Measurements from ENCODE around the gene PLEKHM2. TPM values are rescaled to one million over a fixed set of nuclear protein-coding genes. Genes with fewer than 3 reads are reported as not detected.

PLEKHM2 gene
- polyA plus RNA-seq, 1 donor (not counting 4 experiments of a cell fraction or from before 2014, with no cell fraction given), result 30.0 TPM

DNA sequence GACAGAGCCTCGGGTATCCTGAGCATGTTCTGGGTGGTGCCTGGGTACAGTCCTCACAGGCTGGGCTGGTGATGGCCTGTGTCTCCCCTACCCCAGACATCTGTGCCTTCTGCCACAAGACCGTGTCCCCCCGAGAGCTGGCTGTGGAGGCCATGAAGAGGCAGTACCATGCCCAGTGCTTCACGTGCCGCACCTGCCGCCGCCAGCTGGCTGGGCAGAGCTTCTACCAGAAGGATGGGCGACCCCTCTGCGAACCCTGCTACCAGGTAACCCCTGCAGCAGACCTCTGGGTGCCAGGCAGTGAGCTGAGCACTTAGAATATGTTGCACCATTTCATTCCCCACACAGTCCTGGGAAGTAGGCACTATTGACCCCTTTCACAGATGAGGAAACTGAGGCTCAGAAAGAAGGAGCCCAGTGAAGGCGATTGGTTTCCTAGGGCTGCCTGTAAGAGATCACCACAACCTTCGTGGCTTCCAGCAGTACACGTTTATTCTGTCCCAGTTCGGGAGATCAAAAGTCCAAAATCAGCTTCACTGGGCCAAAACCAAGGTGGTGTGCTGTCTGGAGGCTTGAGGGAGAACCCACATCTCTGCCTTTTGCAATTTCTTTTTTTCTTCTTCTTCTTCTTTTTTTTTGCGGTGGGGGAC is 86.3 kb downstream of the PLEKHM2 start:
- Histone ChIP-seq H2AFZ (ENCODE audit: control insufficient read depth, low read length) (no peak overlapping the region), H3K4me1 (ENCODE audit: control insufficient read depth, extremely low read depth, insufficient read depth, low read length) (peaks cover 11% of the 10 kb centered on the region), H3K9me1 (ENCODE audit: control insufficient read depth, extremely low read depth, insufficient read depth, low read length) (no peaks in the 10 kb centered on the region), H3K79me2 (ENCODE audit: control insufficient read depth, insufficient read depth, low read length) (peaks cover 38% of the 10 kb centered on the region), H3K36me3 (ENCODE audit: control insufficient read depth in 2 of 2, extremely low read depth in 1 of 2, insufficient read depth in 2 of 2, low read length in 2 of 2) (peaks cover 41 to 58% of the 10 kb centered on the region in 2 experiments), H4K20me1 (ENCODE audit: control insufficient read depth, extremely low read depth, insufficient read depth, low read length) (no peaks in the 10 kb centered on the region), H3K4me3 (ENCODE audit: control insufficient read depth in 2 of 3, extremely low read depth in 1 of 3, insufficient read depth in 2 of 3, low read depth in 1 of 3, low read length in 3 of 3) (no peak overlapping the region), H3K4me2 (ENCODE audit: control insufficient read depth, extremely low read depth, insufficient read depth, low read depth, low read length) (no peak overlapping the region), H3K9ac (ENCODE audit: control insufficient read depth, extremely low read depth, insufficient read depth, low read length) (no peak overlapping the region), H3K27ac (ENCODE audit: control insufficient read depth, insufficient read depth, low read length) (no peak overlapping the region), H3K9me3 (ENCODE audit: control insufficient read depth, low read depth, low read length) (no peaks in the 10 kb centered on the region), H3K27me3 (ENCODE audit: control insufficient read depth, extremely low read depth, insufficient read depth, low read length) (no peaks in the 10 kb centered on the region)
- FAIRE-seq, result no peak
- dilution Hi-C loops (cut with MboI; ENCODE audit: extremely low pct_ligation_motif_present, low sequenced_read_pairs), result no loop called here
- DNase-seq (ENCODE audit: low read depth, low spot score), result no peak
- TF ChIP-seq EZH2 (IDR thresholded peaks at IDR 0.05; ENCODE audit: low read length), result no peak
- TF ChIP-seq, protein P1, sequence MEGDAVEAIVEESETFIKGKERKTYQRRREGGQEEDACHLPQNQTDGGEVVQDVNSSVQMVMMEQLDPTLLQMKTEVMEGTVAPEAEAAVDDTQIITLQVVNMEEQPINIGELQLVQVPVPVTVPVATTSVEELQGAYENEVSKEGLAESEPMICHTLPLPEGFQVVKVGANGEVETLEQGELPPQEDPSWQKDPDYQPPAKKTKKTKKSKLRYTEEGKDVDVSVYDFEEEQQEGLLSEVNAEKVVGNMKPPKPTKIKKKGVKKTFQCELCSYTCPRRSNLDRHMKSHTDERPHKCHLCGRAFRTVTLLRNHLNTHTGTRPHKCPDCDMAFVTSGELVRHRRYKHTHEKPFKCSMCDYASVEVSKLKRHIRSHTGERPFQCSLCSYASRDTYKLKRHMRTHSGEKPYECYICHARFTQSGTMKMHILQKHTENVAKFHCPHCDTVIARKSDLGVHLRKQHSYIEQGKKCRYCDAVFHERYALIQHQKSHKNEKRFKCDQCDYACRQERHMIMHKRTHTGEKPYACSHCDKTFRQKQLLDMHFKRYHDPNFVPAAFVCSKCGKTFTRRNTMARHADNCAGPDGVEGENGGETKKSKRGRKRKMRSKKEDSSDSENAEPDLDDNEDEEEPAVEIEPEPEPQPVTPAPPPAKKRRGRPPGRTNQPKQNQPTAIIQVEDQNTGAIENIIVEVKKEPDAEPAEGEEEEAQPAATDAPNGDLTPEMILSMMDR (optimal IDR thresholded peaks at IDR 0.05 in 1 of 3, IDR thresholded peaks at IDR 0.05 in 1 of 3, conservative IDR thresholded peaks at IDR 0.05 in 1 of 3; ENCODE audit: extremely low read depth in 1 of 3, insufficient read depth in 2 of 3, low read length in 3 of 3), result no peak

GRCh38 chr1:15771836-15772515 is 87.9 kb downstream of the PLEKHM2 start:
- Histone ChIP-seq H3K4me3 (ENCODE audit: control insufficient read depth in 2 of 3, extremely low read depth in 1 of 3, insufficient read depth in 2 of 3, low read depth in 1 of 3, low read length in 3 of 3) (no peak overlapping the region), H2AFZ (ENCODE audit: control insufficient read depth, low read length) (no peak overlapping the region), H3K79me2 (ENCODE audit: control insufficient read depth, insufficient read depth, low read length) (peaks cover 36% of the 10 kb centered on the region), H3K4me2 (ENCODE audit: control insufficient read depth, extremely low read depth, insufficient read depth, low read depth, low read length) (no peak overlapping the region), H4K20me1 (ENCODE audit: control insufficient read depth, extremely low read depth, insufficient read depth, low read length) (no peaks in the 10 kb centered on the region), H3K9me3 (ENCODE audit: control insufficient read depth, low read depth, low read length) (no peaks in the 10 kb centered on the region), H3K9ac (ENCODE audit: control insufficient read depth, extremely low read depth, insufficient read depth, low read length) (no peak overlapping the region), H3K27me3 (ENCODE audit: control insufficient read depth, extremely low read depth, insufficient read depth, low read length) (no peaks in the 10 kb centered on the region), H3K27ac (ENCODE audit: control insufficient read depth, insufficient read depth, low read length) (no peak overlapping the region), H3K9me1 (ENCODE audit: control insufficient read depth, extremely low read depth, insufficient read depth, low read length) (no peaks in the 10 kb centered on the region), H3K4me1 (ENCODE audit: control insufficient read depth, extremely low read depth, insufficient read depth, low read length) (no peaks in the 10 kb centered on the region), H3K36me3 (ENCODE audit: control insufficient read depth in 2 of 2, extremely low read depth in 1 of 2, insufficient read depth in 2 of 2, low read length in 2 of 2) (peaks cover 48 to 67% of the 10 kb centered on the region in 2 experiments)
- TF ChIP-seq EZH2 (IDR thresholded peaks at IDR 0.05; ENCODE audit: low read length), result no peak
- TF ChIP-seq, protein P1 (optimal IDR thresholded peaks at IDR 0.05 in 1 of 3, IDR thresholded peaks at IDR 0.05 in 1 of 3, conservative IDR thresholded peaks at IDR 0.05 in 1 of 3; ENCODE audit: extremely low read depth in 1 of 3, insufficient read depth in 2 of 3, low read length in 3 of 3), result no peak
- dilution Hi-C loops (cut with MboI; ENCODE audit: extremely low pct_ligation_motif_present, low sequenced_read_pairs), result no loop called here
- FAIRE-seq, result no peak
- no peak for DNase-seq (ENCODE audit: low read depth, low spot score)

All from keratinocyte (primary cell).